GM19468 (cell line): ENCODE results near the gene MYBBP1A.

Experiments
- ATAC-seq: cut with Tn5 transposase; IDR thresholded peaks from one replicate; pipeline ENCODE4 v1.9.1; 2021; ENCODE audit warnings: mild to moderate bottlenecking, moderate library complexity, moderate number of reproducible peaks; ENCODE audit not compliant: unreplicated experiment; ENCODE audit errors: extremely low read depth

MYBBP1A gene

GRCh38 chr17:4488989-4489595 lies 66.1 kb downstream of the MYBBP1A start:
- no peak for ATAC-seq
